Parathyroid adenoma (tissue), 2 donors: ENCODE data around the gene CHST8.

Experiments
- H2AFZ ChIP-seq: fragments of 300-600 bp; sonication (generic); one replicate; pipeline ENCODE4 v1.7.0; 2017; ENCODE audit warnings: antibody characterized with exemption, mild to moderate bottlenecking
- H3K27ac ChIP-seq: fragments of 300-600 bp; sonication (generic); one replicate; pipeline ENCODE4 v1.7.0; 2017
- H3K27me3 ChIP-seq: fragments of 300-600 bp; sonication (generic); one replicate; pipeline ENCODE4 v1.7.0; 2017; ENCODE audit warnings: low read length; ENCODE audit not compliant: control insufficient read depth, insufficient read depth
- H3K36me3 ChIP-seq: fragments of 300-600 bp; sonication (generic); one replicate; pipeline ENCODE4 v1.7.0; 2017; ENCODE audit warnings: low read length; ENCODE audit not compliant: control insufficient read depth, insufficient read depth
- H3K4me1 ChIP-seq: fragments of 300-600 bp; sonication (generic); one replicate; pipeline ENCODE4 v1.7.0; 2017; ENCODE audit warnings: control low read depth
- H3K4me2 ChIP-seq: fragments of 300-600 bp; sonication (generic); one replicate; pipeline ENCODE4 v1.7.0; 2017; ENCODE audit warnings: low read length
- H3K4me3 ChIP-seq: fragments of 300-600 bp; sonication (generic); one replicate; pipeline ENCODE4 v1.7.0; 2017; ENCODE audit warnings: low read depth, low read length
- H3K79me2 ChIP-seq: fragments of 300-600 bp; sonication (generic); one replicate; pipeline ENCODE4 v1.7.0; 2017; ENCODE audit warnings: control low read depth
- H3K9ac ChIP-seq: fragments of 300-600 bp; sonication (generic); one replicate; pipeline ENCODE4 v1.7.0; 2017; ENCODE audit warnings: mild to moderate bottlenecking
- H3K9me3 ChIP-seq: fragments of 300-600 bp; sonication (generic); one replicate; pipeline ENCODE4 v1.7.0; 2017; ENCODE audit warnings: low read length; ENCODE audit not compliant: control insufficient read depth
- TF ChIP-seq, protein P1 (sequence below): fragments of 300-600 bp; sonication (generic); IDR thresholded peaks from one replicate; pipeline ENCODE4 v1.7.0; 2017; ENCODE audit warnings: antibody characterized with exemption, mild to moderate bottlenecking
- donor health status: primary hyperparathyroidism.

The CHST8 gene

DNA sequence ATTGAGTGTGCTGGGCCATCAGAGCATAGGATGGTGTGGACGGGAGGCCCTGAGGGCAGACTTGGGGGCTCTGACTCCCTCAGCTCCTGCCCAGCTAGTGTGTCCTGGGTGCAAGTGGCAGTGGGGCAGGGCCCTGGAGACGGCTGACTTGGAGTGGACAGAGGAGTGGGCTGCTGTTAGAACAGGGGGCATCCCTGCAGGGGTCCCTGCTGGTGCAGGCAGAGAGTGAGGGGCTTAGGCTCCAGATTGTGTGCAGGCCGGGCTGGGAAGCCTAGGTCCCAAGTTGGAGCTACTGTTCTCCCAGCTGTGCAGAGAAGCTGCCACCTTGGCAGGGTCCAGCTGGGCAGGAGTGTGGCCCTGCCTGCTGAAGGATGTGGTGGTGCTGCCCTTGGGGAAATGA is 183.6 kb downstream of the CHST8 start:
- no peak overlapping the region for H3K27ac ChIP-seq
- H3K4me2 ChIP-seq, result no peak overlapping the region
- TF ChIP-seq, protein P1, sequence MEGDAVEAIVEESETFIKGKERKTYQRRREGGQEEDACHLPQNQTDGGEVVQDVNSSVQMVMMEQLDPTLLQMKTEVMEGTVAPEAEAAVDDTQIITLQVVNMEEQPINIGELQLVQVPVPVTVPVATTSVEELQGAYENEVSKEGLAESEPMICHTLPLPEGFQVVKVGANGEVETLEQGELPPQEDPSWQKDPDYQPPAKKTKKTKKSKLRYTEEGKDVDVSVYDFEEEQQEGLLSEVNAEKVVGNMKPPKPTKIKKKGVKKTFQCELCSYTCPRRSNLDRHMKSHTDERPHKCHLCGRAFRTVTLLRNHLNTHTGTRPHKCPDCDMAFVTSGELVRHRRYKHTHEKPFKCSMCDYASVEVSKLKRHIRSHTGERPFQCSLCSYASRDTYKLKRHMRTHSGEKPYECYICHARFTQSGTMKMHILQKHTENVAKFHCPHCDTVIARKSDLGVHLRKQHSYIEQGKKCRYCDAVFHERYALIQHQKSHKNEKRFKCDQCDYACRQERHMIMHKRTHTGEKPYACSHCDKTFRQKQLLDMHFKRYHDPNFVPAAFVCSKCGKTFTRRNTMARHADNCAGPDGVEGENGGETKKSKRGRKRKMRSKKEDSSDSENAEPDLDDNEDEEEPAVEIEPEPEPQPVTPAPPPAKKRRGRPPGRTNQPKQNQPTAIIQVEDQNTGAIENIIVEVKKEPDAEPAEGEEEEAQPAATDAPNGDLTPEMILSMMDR, result no peak
- no peak overlapping the region for H2AFZ ChIP-seq
- no peak overlapping the region for H3K9ac ChIP-seq
- H3K9me3 ChIP-seq, result no peaks in the 10 kb centered on the region
- H3K4me3 ChIP-seq, result no peak overlapping the region
- no peaks in the 10 kb centered on the region for H3K36me3 ChIP-seq
- H3K79me2 ChIP-seq, result no peaks in the 10 kb centered on the region
- H3K4me1 ChIP-seq, result no peaks in the 10 kb centered on the region
- no peaks in the 10 kb centered on the region for H3K27me3 ChIP-seq

DNA sequence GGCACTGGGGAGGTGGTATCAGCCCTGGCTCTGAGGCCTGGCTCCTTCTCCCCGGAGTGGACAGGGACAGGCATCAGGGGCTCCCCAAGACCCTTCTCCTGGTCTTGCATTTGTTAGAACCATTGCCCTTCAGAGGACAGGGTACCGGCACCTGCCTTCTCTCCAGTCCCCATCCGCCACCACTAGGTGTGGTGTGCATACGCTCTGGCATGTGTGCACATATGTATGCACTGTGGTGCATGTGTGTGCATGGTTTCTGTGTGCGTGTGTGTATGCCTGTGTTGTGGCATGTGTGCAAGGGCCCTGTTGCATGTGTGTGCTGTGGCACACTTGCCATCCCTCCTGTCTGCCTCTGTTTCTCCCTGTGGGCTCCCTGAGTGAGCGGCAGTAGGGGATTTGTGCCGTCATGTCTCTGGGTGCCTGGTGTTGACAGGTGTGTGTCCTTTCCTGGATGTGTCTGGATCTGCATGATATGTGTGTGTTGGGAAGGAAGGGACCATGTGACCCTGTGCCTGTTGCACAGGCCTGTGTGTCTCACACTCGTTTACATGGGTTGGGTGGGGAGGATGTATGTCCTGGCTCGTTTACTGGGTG is 184.2 kb downstream of the CHST8 start:
- no peaks in the 10 kb centered on the region for H3K79me2 ChIP-seq
- no peak overlapping the region for H3K27ac ChIP-seq
- H3K9ac ChIP-seq, result no peak overlapping the region
- H2AFZ ChIP-seq, result no peak overlapping the region
- H3K9me3 ChIP-seq, result no peaks in the 10 kb centered on the region
- TF ChIP-seq, protein P1, result no peak
- H3K27me3 ChIP-seq, result no peaks in the 10 kb centered on the region
- no peaks in the 10 kb centered on the region for H3K36me3 ChIP-seq
- no peak overlapping the region for H3K4me3 ChIP-seq
- H3K4me2 ChIP-seq, result no peak overlapping the region
- no peaks in the 10 kb centered on the region for H3K4me1 ChIP-seq

DNA sequence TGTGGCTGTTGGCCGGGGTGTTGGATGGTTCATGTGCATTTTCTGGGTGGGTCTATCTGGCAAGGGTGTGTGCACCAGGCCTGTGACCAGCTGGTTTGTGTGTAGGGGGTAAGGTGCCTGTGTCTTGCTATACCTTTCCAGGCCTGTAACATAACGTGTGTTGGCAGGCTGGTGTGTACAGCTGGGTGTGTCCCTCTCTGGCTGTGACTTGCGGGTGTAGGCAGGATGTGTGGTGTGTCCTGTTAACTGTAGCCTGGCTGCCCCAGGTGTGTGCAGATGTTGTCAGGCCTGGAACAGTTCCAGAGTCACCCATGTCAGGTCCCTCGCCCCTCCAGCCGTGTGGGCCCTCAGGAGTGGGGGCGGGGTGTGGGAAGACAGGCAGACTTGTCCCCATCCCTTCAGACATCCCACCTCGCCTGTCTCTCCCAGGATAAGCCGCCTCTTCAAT is 184.7 kb downstream of the CHST8 start:
- Histone ChIP-seq H3K27ac (no peak overlapping the region), H3K36me3 (no peaks in the 10 kb centered on the region), H3K27me3 (no peaks in the 10 kb centered on the region), H3K9me3 (no peaks in the 10 kb centered on the region), H3K4me3 (no peak overlapping the region), H3K9ac (no peak overlapping the region), H3K4me2 (no peak overlapping the region), H3K4me1 (no peaks in the 10 kb centered on the region), H3K79me2 (no peaks in the 10 kb centered on the region), H2AFZ (no peak overlapping the region)
- TF ChIP-seq, protein P1, result no peak

GRCh38 chr19:33808399-33808798 is 186.6 kb downstream of the CHST8 start:
- no peaks in the 10 kb centered on the region for H3K4me1 ChIP-seq

More at GRCh38 chr19:33808399-33808798, 186.6 kb downstream of the CHST8 start:
- Histone ChIP-seq H3K27me3 (no peaks in the 10 kb centered on the region), H3K79me2 (no peaks in the 10 kb centered on the region), H2AFZ (no peak overlapping the region), H3K27ac (no peak overlapping the region), H3K4me3 (no peak overlapping the region), H3K4me2 (no peak overlapping the region), H3K36me3 (no peaks in the 10 kb centered on the region), H3K9ac (no peak overlapping the region), H3K9me3 (no peaks in the 10 kb centered on the region)
- TF ChIP-seq, protein P1, result no peak
